GM19438 (cell line): ENCODE measurements around the gene PACC1.

Experiments
- ATAC-seq: cut with Tn5 transposase; IDR thresholded peaks from one replicate; pipeline ENCODE4 v1.9.1; 2021; ENCODE audit warnings: low read depth; ENCODE audit not compliant: unreplicated experiment

The PACC1 gene

GRCh38 chr1:212440419-212440818 is 25.7 kb upstream of the PACC1 start:
- no peak for ATAC-seq

- no peak for ATAC-seq
These were observed 24.1 kb upstream of the PACC1 start for GRCh38 chr1:212438831-212439237.

GRCh38 chr1:212437179-212437798 is 22.6 kb upstream of the PACC1 start:
- no peak for ATAC-seq

- ATAC-seq = no peak
These were observed 20.3 kb upstream of the PACC1 start for GRCh38 chr1:212434992-212435391.

- ATAC-seq = no peak
These were observed 19.1 kb upstream of the PACC1 start for GRCh38 chr1:212433577-212434462.

GRCh38 chr1:212432661-212433576 is 18.2 kb upstream of the PACC1 start, which contains the start of gene NENF:
Gene NENF (plus strand): TSS chr1:212432920. CDS start chr1:212432944, 24 bp downstream.
- ATAC-seq = peak; percentile 98

- no peak for ATAC-seq
These were observed 17.6 kb upstream of the PACC1 start for GRCh38 chr1:212432272-212432660.

- no peak for ATAC-seq
These were observed 17.0 kb upstream of the PACC1 start for GRCh38 chr1:212431644-212432043.

- ATAC-seq = no peak
These were observed 16.3 kb upstream of the PACC1 start for GRCh38 chr1:212430955-212431394.

- no peak for ATAC-seq
These were observed 15.7 kb upstream of the PACC1 start for GRCh38 chr1:212430416-212430815.

GRCh38 chr1:212428496-212428895 is 13.8 kb upstream of the PACC1 start:
- no peak for ATAC-seq

GRCh38 chr1:212423879-212424278 is 9.2 kb upstream of the PACC1 start:
- ATAC-seq = no peak

- no peak for ATAC-seq
These were observed 6.5 kb upstream of the PACC1 start for GRCh38 chr1:212421165-212421564.

GRCh38 chr1:212415107-212415841 is 588 bp upstream of the PACC1 start:
- ATAC-seq = no peak

GRCh38 chr1:212413902-212414327 is 771 bp downstream of the PACC1 start:
- ATAC-seq = no peak

- no peak for ATAC-seq
These were observed 2.3 kb downstream of the PACC1 start for GRCh38 chr1:212412374-212412773.

GRCh38 chr1:212410231-212410820 is 4.4 kb downstream of the PACC1 start:
- no peak for ATAC-seq

GRCh38 chr1:212402666-212403321 is 11.9 kb downstream of the PACC1 start:
- ATAC-seq = no peak
